Aorta (tissue), 5 donors: ENCODE measurements around the gene NR6A1. TPM values are rescaled to one million over a fixed set of nuclear protein-coding genes. Genes with fewer than 3 reads are reported as not detected.

Experiments used
- ATAC-seq: fragments of 200-7000 bp; cut with Tn5 transposase; one replicate; pipeline ENCODE4 v1.9.1; 2022; ENCODE audit warnings: moderate library complexity; ENCODE audit not compliant: low FRiP score
- DNase-seq, 2 donors: peaks; one replicate each; pipeline ENCODE4 v3.0.0-alpha.2; 2020
- H3K27ac ChIP-seq, 2 donors: one replicate each; pipeline ENCODE4 v1.5.1; 2013; ENCODE audit warnings: low read length in 2 of 2, mild to moderate bottlenecking in 2 of 2, moderate library complexity in 2 of 2, control low read depth in 1 of 2, inconsistent platforms in 1 of 2, low read depth in 1 of 2
- H3K27me3 ChIP-seq, 2 donors: one replicate each; pipeline ENCODE4 v1.6.1; 2013; ENCODE audit warnings: control low read depth in 1 of 2, low read length in 1 of 2, mild to moderate bottlenecking in 1 of 2, moderate library complexity in 1 of 2; ENCODE audit not compliant: insufficient read depth in 2 of 2, control insufficient read depth in 1 of 2
- H3K36me3 ChIP-seq, 2 donors: one replicate each; pipeline ENCODE4 v1.6.1; 2013; ENCODE audit warnings: control low read depth in 1 of 2, low read length in 1 of 2, mild to moderate bottlenecking in 1 of 2; ENCODE audit not compliant: insufficient read depth in 2 of 2, control insufficient read depth in 1 of 2
- H3K4me1 ChIP-seq, 2 donors: one replicate each; pipeline ENCODE4 v1.6.1; 2013; ENCODE audit warnings: low read length in 2 of 2, control low read depth in 1 of 2, mild to moderate bottlenecking in 1 of 2, moderate library complexity in 1 of 2; ENCODE audit not compliant: insufficient read depth in 2 of 2, control insufficient read depth in 1 of 2
- H3K4me3 ChIP-seq, 2 donors: one replicate each; pipeline ENCODE4 v1.5.1; 2013; ENCODE audit warnings: low read length in 2 of 2, control low read depth in 1 of 2, mild to moderate bottlenecking in 1 of 2
- H3K9me3 ChIP-seq: one replicate; pipeline ENCODE4 v1.6.1; 2013; ENCODE audit warnings: mild to moderate bottlenecking, low read length; ENCODE audit not compliant: control insufficient read depth
- WGBS, 2 donors: extraction: QIAGEN DNeasy Blood & Tissue Kit; methylation state at CpG; one replicate each; pipeline ENCODE4 v1.1.7; 2013; 5-methylcytosine and 5-hydroxymethylcytosine counted together
- intact Hi-C, 2 donors: fragments of 100-400 bp; cut with DNase I; formaldehyde crosslinking; loops; one replicate each; pipeline versions ENCODE4 v1.14.2 to v1.15.0; 2022
- polyA plus RNA-seq, 2 donors: library from polyadenylated mRNA; stranded (reverse); fragments of 200-250 nt; gene quantifications; one replicate each; pipeline ENCODE4 v1.2.3, GENCODE V29; 2013
- total RNA-seq, 2 donors: library from RNA; stranded (reverse); fragmentation: NEBNext Ultra II Directional; extraction: Animal tissue kit (Norgen Biotek cat#: 25700); gene quantifications; one replicate each; pipeline ENCODE4 v1.2.1, GENCODE V29; 2021
- donor health status: healthy with polysubstance abuse.
- donor health status: Bipolar disorder and iron deficiency.
- donor health status: DM: no; HTN: no; CAD: no.
- donor health status: DM: no; HTN: no; CAD: no.
- donor health status: DM: yes; HTN: yes; CAD: no.

NR6A1 gene
- total and polyA plus RNA-seq, 4 donors: 0.26 to 1.6 (median 0.46) TPM

GRCh38 chr9:124780060-124780756, 9.1 kb upstream of the NR6A1 start:
- DNase-seq (peak in 1 of 2 donors; percentile 79), ATAC-seq (no peak)
- Histone ChIP-seq H3K4me1 (no peaks in the 10 kb centered on the region), H3K27me3 (no peaks in the 10 kb centered on the region), H3K36me3 (no peaks in the 10 kb centered on the region), H3K27ac (no peak overlapping the region), H3K4me3 (no peak overlapping the region), H3K9me3 (no peaks in the 10 kb centered on the region)
- intact Hi-C loops: no loop called here
- 68 to 72% methylated on average over 14 of the region's 14 CpGs for WGBS, 2 donors

GRCh38 chr9:124779368-124780059, 8.4 kb upstream of the NR6A1 start:
- peak in 1 of 2 donors; percentile 59 for DNase-seq
- Histone ChIP-seq H3K4me1 (no peaks in the 10 kb centered on the region), H3K27me3 (no peaks in the 10 kb centered on the region), H3K9me3 (no peaks in the 10 kb centered on the region), H3K27ac (no peak overlapping the region), H3K4me3 (no peak overlapping the region), H3K36me3 (no peaks in the 10 kb centered on the region)
- WGBS, 2 donors: 22 to 34% methylated on average over 6 of the region's 6 CpGs
- intact Hi-C loops: no loop called here
- no peak for ATAC-seq

GRCh38 chr9:124778575-124779367, 7.7 kb upstream of the NR6A1 start:
- DNase-seq: peak in 1 of 2 donors; percentile 26
- no peak for ATAC-seq
- WGBS, 2 donors: 70 to 76% methylated on average over 11 of the region's 11 CpGs
- Histone ChIP-seq H3K4me3 (no peak overlapping the region), H3K27me3 (no peaks in the 10 kb centered on the region), H3K4me1 (no peaks in the 10 kb centered on the region), H3K27ac (no peak overlapping the region), H3K9me3 (no peaks in the 10 kb centered on the region), H3K36me3 (no peaks in the 10 kb centered on the region)
- intact Hi-C loops: no loop called here

- H3K4me1 ChIP-seq: no peaks in the 10 kb centered on the region
- DNase-seq: peak in 1 of 2 donors; percentile 79
These were observed 6.0 kb upstream of the NR6A1 start, which contains the start of gene OLFML2A for GRCh38 chr9:124776954-124777648. OLFML2A (plus strand) TSS chr9:124777133; CDS start chr9:124777271, 138 bp downstream.

GRCh38 chr9:124776618-124776953, 5.5 kb upstream of the NR6A1 start:
- DNase-seq: peak in 1 of 2 donors; percentile 31
- no peaks in the 10 kb centered on the region for H3K4me1 ChIP-seq
- intact Hi-C loops: no loop called here

More at GRCh38 chr9:124776954-124777648, 6.0 kb upstream of the NR6A1 start, which contains the start of gene OLFML2A:
- Histone ChIP-seq H3K36me3 (no peaks in the 10 kb centered on the region), H3K4me3 (no peak within 1 kb of the TSS), H3K27ac (no peak within 1 kb of the TSS), H3K9me3 (no peaks in the 10 kb centered on the region), H3K27me3 (no peaks in the 10 kb centered on the region)
- 1 to 2% methylated on average over 57 to 87 of the region's 87 CpGs for WGBS, 2 donors
- intact Hi-C loops: no loop called here
- peak; percentile 50 for ATAC-seq

GRCh38 chr9:124774129-124774978, 3.2 kb upstream of the NR6A1 start:
- ATAC-seq (peak; percentile 57), DNase-seq (peak; percentile 86 to 94)
- Histone ChIP-seq H3K4me1 (no peaks in the 10 kb centered on the region), H3K9me3 (no peaks in the 10 kb centered on the region), H3K27me3 (no peaks in the 10 kb centered on the region), H3K36me3 (no peaks in the 10 kb centered on the region), H3K4me3 (no peak overlapping the region), H3K27ac (no peak overlapping the region)
- intact Hi-C loops: loop anchor here (5.0 kb wide), 3 partner anchors 368 to 973 kb away; partner anchors contain the start of genes PBX3 (in 1 of the 2) and SCAI (in 1 of the 2)
- 59 to 63% methylated on average over 15 of the region's 15 CpGs for WGBS, 2 donors

More at GRCh38 chr9:124776618-124776953, 5.5 kb upstream of the NR6A1 start:
- 22 to 24% methylated on average over 11 to 12 of the region's 12 CpGs for WGBS, 2 donors
- Histone ChIP-seq H3K4me3 (no peak overlapping the region), H3K27me3 (no peaks in the 10 kb centered on the region), H3K27ac (no peak overlapping the region), H3K9me3 (no peaks in the 10 kb centered on the region), H3K36me3 (no peaks in the 10 kb centered on the region)
- no peak for ATAC-seq

- 89 to 100% methylated on average over 1 of the region's 1 CpG for WGBS, 2 donors
- ATAC-seq: no peak
- intact Hi-C loops: loop anchor here (2.0 to 5.0 kb wide), 4 partner anchors 369 to 974 kb away; partner anchors contain the start of genes PBX3 (in 1 of the 2) and SCAI (in 1 of the 2)
These were observed 2.5 kb upstream of the NR6A1 start for GRCh38 chr9:124773473-124774128.

More at GRCh38 chr9:124773473-124774128, 2.5 kb upstream of the NR6A1 start:
- H3K4me3 ChIP-seq: no peak overlapping the region
- no peak overlapping the region for H3K27ac ChIP-seq
- H3K4me1 ChIP-seq: no peaks in the 10 kb centered on the region
- no peaks in the 10 kb centered on the region for H3K27me3 ChIP-seq
- no peaks in the 10 kb centered on the region for H3K9me3 ChIP-seq
- no peaks in the 10 kb centered on the region for H3K36me3 ChIP-seq
- DNase-seq: no peak
